HepG2 (cell line): Measurements from ENCODE around the gene PNO1. TPM values are rescaled to one million over a fixed set of nuclear protein-coding genes. Genes with fewer than 3 reads are reported as not detected.

Experiments
- GLI4 ChIP-seq: sonication (generic); formaldehyde crosslinking; IDR thresholded peaks from 2 replicates; pipeline ENCODE4 v1.5.1; 2020; ENCODE audit warnings: missing genetic modification reagents, mild to moderate bottlenecking, moderate library complexity, borderline replicate concordance
- HOXD1 ChIP-seq: sonication (generic); formaldehyde crosslinking; IDR thresholded peaks from 2 replicates; pipeline ENCODE4 v1.5.0; 2020; ENCODE audit warnings: missing genetic modification reagents
- MXI1 ChIP-seq: IDR thresholded peaks from 3 replicates; pipeline ENCODE4 v1.6.1; 2012; ENCODE audit warnings: low read depth, low read length, inconsistent platforms, borderline replicate concordance
- NFRKB ChIP-seq: fragments of 450-650 bp; IDR thresholded peaks from 2 replicates; pipeline ENCODE4 v1.6.1; 2017
- PITX1 ChIP-seq: sonication (generic); formaldehyde crosslinking; IDR thresholded peaks from 2 replicates; pipeline ENCODE4 v1.5.1; 2020; ENCODE audit warnings: mild to moderate bottlenecking, missing genetic modification reagents
- SAP130 ChIP-seq: IDR thresholded peaks from 2 replicates; pipeline ENCODE4 v1.6.1; 2016; ENCODE audit warnings: low read depth
- TBX3 ChIP-seq: fragments of 450-650 bp; IDR thresholded peaks from 2 replicates; pipeline ENCODE4 v1.6.1; 2017; ENCODE audit warnings: antibody characterized with exemption, mild to moderate bottlenecking, inconsistent platforms, borderline replicate concordance
- TEAD3 ChIP-seq: optimal IDR thresholded peaks from 2 replicates; pipeline ENCODE3; 2016; ENCODE audit warnings: borderline replicate concordance
- TMF1 ChIP-seq: sonication (generic); formaldehyde crosslinking; IDR thresholded peaks from 2 replicates; pipeline ENCODE4 v1.8.1; 2022; ENCODE audit warnings: low read depth, missing genetic modification reagents
- ZFP36 ChIP-seq: fragments of 150-350 bp; IDR thresholded peaks from 2 replicates; pipeline ENCODE4 v1.6.1; 2018; ENCODE audit warnings: borderline replicate concordance, low read length, low read depth; ENCODE audit not compliant: partially characterized antibody
- ZNF207 ChIP-seq: fragments of 450-650 bp; IDR thresholded peaks from 2 replicates; pipeline ENCODE4 v1.6.1; 2016; ENCODE audit warnings: antibody characterized with exemption, borderline replicate concordance
- ZNF24 ChIP-seq: fragments of 450-650 bp; IDR thresholded peaks from 2 replicates; pipeline ENCODE4 v1.6.1; 2017; ENCODE audit warnings: antibody characterized with exemption, mild to moderate bottlenecking
- ZNF549 ChIP-seq: sonication (generic); formaldehyde crosslinking; IDR thresholded peaks from 2 replicates; pipeline ENCODE4 v1.5.0; 2020; ENCODE audit warnings: missing genetic modification reagents
- ZNF616 ChIP-seq: sonication (generic); formaldehyde crosslinking; IDR thresholded peaks from 2 replicates; pipeline ENCODE4 v1.5.0; 2020; ENCODE audit warnings: low read depth, mild to moderate bottlenecking, missing genetic modification reagents
- ZNF780A ChIP-seq: sonication (generic); formaldehyde crosslinking; IDR thresholded peaks from 2 replicates; pipeline ENCODE4 v1.8.0; 2022; ENCODE audit warnings: mild to moderate bottlenecking, missing genetic modification reagents, moderate library complexity
- polyA plus RNA-seq, 8 experiments: library from polyadenylated mRNA; depleted of rRNA in 3 of 8; stranded (reverse) in 7 of 8; unstranded in 1 of 8; fragments of >200 nt; fragmentation: Illumina TruSeq in 4 of 8; extraction: Trizol in 4 of 8; gene quantifications; 2 replicates each; pipeline versions ENCODE4 v1.2.1 to v1.2.3, GENCODE V29; 2011 to 2016; ENCODE audit warnings: low read depth in 4 of 8, missing spikeins in 1 of 8, mixed read lengths in 1 of 8; ENCODE audit not compliant: insufficient read depth in 1 of 8
- total RNA-seq, 5 experiments: library from RNA; depleted of rRNA; stranded (reverse); fragments of >200 nt; fragmentation: Illumina TruSeq; extraction: Trizol; gene quantifications; 2 replicates each; pipeline ENCODE4 v1.2.3, GENCODE V29; 2016; ENCODE audit warnings: low read depth in 1 of 5
- TF ChIP-seq, protein P1 (sequence below): sonication (generic); formaldehyde crosslinking; IDR thresholded peaks from 2 replicates; pipeline ENCODE4 v1.4.0; 2020; ENCODE audit warnings: mild to moderate bottlenecking, missing genetic modification reagents
- TF ChIP-seq, protein P2 (sequence below): sonication (generic); formaldehyde crosslinking; conservative IDR thresholded peaks from 2 replicates; pipeline ENCODE4 v1.4.0; 2020; ENCODE audit warnings: mild to moderate bottlenecking, missing genetic modification reagents, moderate library complexity
- TF ChIP-seq, protein P3 (sequence below): IDR thresholded peaks from 2 replicates; pipeline ENCODE4 v1.6.1; 2016; ENCODE audit warnings: low read depth, borderline replicate concordance
- TF ChIP-seq, protein P4 (sequence below): sonication (generic); formaldehyde crosslinking; IDR thresholded peaks from 2 replicates; pipeline ENCODE4 v1.4.0; 2020; ENCODE audit warnings: mild to moderate bottlenecking, missing genetic modification reagents
- TF ChIP-seq, protein P5 (sequence below): sonication (generic); formaldehyde crosslinking; IDR thresholded peaks from 2 replicates; pipeline ENCODE4 v1.8.1; 2023; ENCODE audit warnings: mild to moderate bottlenecking, missing genetic modification reagents
- TF ChIP-seq, protein P6 (sequence below): sonication (generic); formaldehyde crosslinking; IDR thresholded peaks from 2 replicates; pipeline ENCODE4 v1.8.0; 2022; ENCODE audit warnings: mild to moderate bottlenecking, missing genetic modification reagents, moderate library complexity

Gene PNO1
- total and polyA plus RNA-seq, 2 of the 13 experiments (the other 11 are each of a cell fraction or from before 2014, with no cell fraction given): 12.8 to 48.5 TPM

DNA sequence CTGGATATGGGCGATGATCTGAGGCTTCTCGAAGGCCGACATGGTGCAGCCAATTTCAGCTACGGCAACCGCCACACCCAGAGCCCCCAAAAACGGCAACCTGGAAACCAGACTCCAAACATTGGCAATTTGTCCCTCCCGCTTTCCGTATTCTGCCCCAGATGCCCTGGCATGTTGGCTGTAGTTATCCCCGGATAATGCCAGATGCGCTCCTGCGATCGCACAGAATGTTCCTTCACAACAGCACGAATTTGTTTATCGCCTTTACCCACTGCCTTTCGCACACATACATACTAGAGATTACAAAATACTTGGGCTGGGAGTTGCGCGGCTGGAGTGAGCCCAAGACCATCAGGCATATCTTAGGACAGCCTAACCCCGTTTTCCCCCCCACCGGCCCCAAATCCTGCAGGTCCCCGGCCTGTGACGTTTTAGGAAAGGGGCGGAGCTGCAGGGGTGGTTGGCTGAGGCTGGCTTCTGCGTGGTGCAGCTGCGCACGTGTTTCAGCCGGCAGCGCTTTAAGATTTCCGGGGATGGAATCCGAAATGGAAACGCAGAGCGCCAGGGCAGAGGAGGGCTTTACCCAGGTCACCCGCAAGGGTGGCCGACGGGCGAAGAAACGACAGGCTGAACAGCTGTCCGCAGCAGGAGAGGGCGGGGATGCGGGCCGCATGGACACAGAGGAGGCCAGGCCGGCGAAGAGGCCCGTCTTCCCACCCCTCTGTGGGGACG is at the start of gene PNO1 (continued):
- peak; percentile 90 for TF ChIP-seq TEAD3 (CRISPR knock-in tag)
- TF ChIP-seq ZNF780A (CRISPR knock-in tag): 0 out of 2 replicates have a peak, but pooled peaks have one; percentile 28
- TF ChIP-seq, protein P1, sequence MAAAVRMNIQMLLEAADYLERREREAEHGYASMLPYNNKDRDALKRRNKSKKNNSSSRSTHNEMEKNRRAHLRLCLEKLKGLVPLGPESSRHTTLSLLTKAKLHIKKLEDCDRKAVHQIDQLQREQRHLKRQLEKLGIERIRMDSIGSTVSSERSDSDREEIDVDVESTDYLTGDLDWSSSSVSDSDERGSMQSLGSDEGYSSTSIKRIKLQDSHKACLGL (CRISPR knock-in tag): peak; percentile 100
- TF ChIP-seq, protein P2, sequence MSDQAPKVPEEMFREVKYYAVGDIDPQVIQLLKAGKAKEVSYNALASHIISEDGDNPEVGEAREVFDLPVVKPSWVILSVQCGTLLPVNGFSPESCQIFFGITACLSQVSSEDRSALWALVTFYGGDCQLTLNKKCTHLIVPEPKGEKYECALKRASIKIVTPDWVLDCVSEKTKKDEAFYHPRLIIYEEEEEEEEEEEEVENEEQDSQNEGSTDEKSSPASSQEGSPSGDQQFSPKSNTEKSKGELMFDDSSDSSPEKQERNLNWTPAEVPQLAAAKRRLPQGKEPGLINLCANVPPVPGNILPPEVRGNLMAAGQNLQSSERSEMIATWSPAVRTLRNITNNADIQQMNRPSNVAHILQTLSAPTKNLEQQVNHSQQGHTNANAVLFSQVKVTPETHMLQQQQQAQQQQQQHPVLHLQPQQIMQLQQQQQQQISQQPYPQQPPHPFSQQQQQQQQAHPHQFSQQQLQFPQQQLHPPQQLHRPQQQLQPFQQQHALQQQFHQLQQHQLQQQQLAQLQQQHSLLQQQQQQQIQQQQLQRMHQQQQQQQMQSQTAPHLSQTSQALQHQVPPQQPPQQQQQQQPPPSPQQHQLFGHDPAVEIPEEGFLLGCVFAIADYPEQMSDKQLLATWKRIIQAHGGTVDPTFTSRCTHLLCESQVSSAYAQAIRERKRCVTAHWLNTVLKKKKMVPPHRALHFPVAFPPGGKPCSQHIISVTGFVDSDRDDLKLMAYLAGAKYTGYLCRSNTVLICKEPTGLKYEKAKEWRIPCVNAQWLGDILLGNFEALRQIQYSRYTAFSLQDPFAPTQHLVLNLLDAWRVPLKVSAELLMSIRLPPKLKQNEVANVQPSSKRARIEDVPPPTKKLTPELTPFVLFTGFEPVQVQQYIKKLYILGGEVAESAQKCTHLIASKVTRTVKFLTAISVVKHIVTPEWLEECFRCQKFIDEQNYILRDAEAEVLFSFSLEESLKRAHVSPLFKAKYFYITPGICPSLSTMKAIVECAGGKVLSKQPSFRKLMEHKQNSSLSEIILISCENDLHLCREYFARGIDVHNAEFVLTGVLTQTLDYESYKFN (CRISPR knock-in tag): peak; percentile 61
- TF ChIP-seq ZNF616: peak; percentile 40; the same call in 1 of the 2 replicates
- TF ChIP-seq ZNF24: 0 out of 2 replicates have a peak, but pooled peaks have one; percentile 33
- no peak for TF ChIP-seq NFRKB
- TF ChIP-seq ZNF207: 0 out of 2 replicates have a peak, but pooled peaks have one; percentile 13
- TF ChIP-seq ZNF549 (CRISPR knock-in tag): no peak
- TF ChIP-seq HOXD1 (CRISPR knock-in tag): peak; percentile 10; the same call in 1 of the 2 replicates
- no peak for TF ChIP-seq ZFP36
- TF ChIP-seq, protein P3, sequence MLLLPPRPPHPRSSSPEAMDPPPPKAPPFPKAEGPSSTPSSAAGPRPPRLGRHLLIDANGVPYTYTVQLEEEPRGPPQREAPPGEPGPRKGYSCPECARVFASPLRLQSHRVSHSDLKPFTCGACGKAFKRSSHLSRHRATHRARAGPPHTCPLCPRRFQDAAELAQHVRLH (CRISPR knock-in tag): peak; percentile 68; the same call in 1 of the 2 replicates
- TF ChIP-seq, protein P4, sequence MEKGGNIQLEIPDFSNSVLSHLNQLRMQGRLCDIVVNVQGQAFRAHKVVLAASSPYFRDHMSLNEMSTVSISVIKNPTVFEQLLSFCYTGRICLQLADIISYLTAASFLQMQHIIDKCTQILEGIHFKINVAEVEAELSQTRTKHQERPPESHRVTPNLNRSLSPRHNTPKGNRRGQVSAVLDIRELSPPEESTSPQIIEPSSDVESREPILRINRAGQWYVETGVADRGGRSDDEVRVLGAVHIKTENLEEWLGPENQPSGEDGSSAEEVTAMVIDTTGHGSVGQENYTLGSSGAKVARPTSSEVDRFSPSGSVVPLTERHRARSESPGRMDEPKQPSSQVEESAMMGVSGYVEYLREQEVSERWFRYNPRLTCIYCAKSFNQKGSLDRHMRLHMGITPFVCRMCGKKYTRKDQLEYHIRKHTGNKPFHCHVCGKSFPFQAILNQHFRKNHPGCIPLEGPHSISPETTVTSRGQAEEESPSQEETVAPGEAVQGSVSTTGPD: peak; percentile 71; the same call in 1 of the 2 replicates
- peak; percentile 82; the same call in 1 of the 2 replicates for TF ChIP-seq PITX1 (CRISPR knock-in tag)
- TF ChIP-seq TMF1 (CRISPR knock-in tag): peak; percentile 44; the same call in 1 of the 2 replicates
- TF ChIP-seq, protein P5, sequence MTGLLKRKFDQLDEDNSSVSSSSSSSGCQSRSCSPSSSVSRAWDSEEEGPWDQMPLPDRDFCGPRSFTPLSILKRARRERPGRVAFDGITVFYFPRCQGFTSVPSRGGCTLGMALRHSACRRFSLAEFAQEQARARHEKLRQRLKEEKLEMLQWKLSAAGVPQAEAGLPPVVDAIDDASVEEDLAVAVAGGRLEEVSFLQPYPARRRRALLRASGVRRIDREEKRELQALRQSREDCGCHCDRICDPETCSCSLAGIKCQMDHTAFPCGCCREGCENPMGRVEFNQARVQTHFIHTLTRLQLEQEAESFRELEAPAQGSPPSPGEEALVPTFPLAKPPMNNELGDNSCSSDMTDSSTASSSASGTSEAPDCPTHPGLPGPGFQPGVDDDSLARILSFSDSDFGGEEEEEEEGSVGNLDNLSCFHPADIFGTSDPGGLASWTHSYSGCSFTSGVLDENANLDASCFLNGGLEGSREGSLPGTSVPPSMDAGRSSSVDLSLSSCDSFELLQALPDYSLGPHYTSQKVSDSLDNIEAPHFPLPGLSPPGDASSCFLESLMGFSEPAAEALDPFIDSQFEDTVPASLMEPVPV (CRISPR knock-in tag): peak; percentile 67; the same call in 1 of the 2 replicates
- TF ChIP-seq MXI1: peak; percentile 99
- TF ChIP-seq, protein P6, sequence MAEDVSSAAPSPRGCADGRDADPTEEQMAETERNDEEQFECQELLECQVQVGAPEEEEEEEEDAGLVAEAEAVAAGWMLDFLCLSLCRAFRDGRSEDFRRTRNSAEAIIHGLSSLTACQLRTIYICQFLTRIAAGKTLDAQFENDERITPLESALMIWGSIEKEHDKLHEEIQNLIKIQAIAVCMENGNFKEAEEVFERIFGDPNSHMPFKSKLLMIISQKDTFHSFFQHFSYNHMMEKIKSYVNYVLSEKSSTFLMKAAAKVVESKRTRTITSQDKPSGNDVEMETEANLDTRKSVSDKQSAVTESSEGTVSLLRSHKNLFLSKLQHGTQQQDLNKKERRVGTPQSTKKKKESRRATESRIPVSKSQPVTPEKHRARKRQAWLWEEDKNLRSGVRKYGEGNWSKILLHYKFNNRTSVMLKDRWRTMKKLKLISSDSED (CRISPR knock-in tag): no peak
- TF ChIP-seq TBX3: peak; percentile 14; the same call in 1 of the 2 replicates
- TF ChIP-seq SAP130 (CRISPR knock-in tag): peak; percentile 99
- TF ChIP-seq GLI4: no peak; the same call in 1 of the 2 replicates
